ENCODE measurements around the gene SIRT5.

SIRT5 gene

GRCh38 chr6:13589801-13590200 lies 15.4 kb downstream of the SIRT5 start:
- TF ChIP-seq CTCF (conservative IDR thresholded peaks at IDR 0.05; ENCODE audit: control insufficient read depth, insufficient read depth, low read depth, low read length), result no peak
- no peak overlapping the region for H3K4me3 ChIP-seq (ENCODE audit: control insufficient read depth, low read depth, low read length)

GRCh38 chr6:13590574-13591153 lies 16.3 kb downstream of the SIRT5 start:
- H3K4me3 ChIP-seq (ENCODE audit: control insufficient read depth, low read depth, low read length), result no peak overlapping the region
- no peak for DNase-seq (ENCODE audit: low read depth)
- TF ChIP-seq CTCF (conservative IDR thresholded peaks at IDR 0.05; ENCODE audit: control insufficient read depth, insufficient read depth, low read depth, low read length), result no peak

More at GRCh38 chr6:13589801-13590200, 15.4 kb downstream of the SIRT5 start:
- no peak for DNase-seq (ENCODE audit: low read depth)

GRCh38 chr6:13591205-13591921 lies 17.0 kb downstream of the SIRT5 start:
- DNase-seq (ENCODE audit: low read depth), result no peak
- TF ChIP-seq CTCF (conservative IDR thresholded peaks at IDR 0.05; ENCODE audit: control insufficient read depth, insufficient read depth, low read depth, low read length), result no peak
- H3K4me3 ChIP-seq (ENCODE audit: control insufficient read depth, low read depth, low read length), result no peak overlapping the region

- H3K4me3 ChIP-seq (ENCODE audit: control insufficient read depth, low read depth, low read length), result no peak overlapping the region
- no peak for TF ChIP-seq CTCF (conservative IDR thresholded peaks at IDR 0.05; ENCODE audit: control insufficient read depth, insufficient read depth, low read depth, low read length)
- no peak for DNase-seq (ENCODE audit: low read depth)
Observed at GRCh38 chr6:13593103-13593502, 18.7 kb downstream of the SIRT5 start.

- H3K4me3 ChIP-seq (ENCODE audit: control insufficient read depth, low read depth, low read length), result no peak overlapping the region
- no peak for TF ChIP-seq CTCF (conservative IDR thresholded peaks at IDR 0.05; ENCODE audit: control insufficient read depth, insufficient read depth, low read depth, low read length)
- no peak for DNase-seq (ENCODE audit: low read depth)
Observed at GRCh38 chr6:13593720-13594119, 19.3 kb downstream of the SIRT5 start.

GRCh38 chr6:13597073-13597472 lies 22.7 kb downstream of the SIRT5 start:
- TF ChIP-seq CTCF (conservative IDR thresholded peaks at IDR 0.05; ENCODE audit: control insufficient read depth, insufficient read depth, low read depth, low read length), result no peak
- no peak overlapping the region for H3K4me3 ChIP-seq (ENCODE audit: control insufficient read depth, low read depth, low read length)
- no peak for DNase-seq (ENCODE audit: low read depth)

All from fibroblast of mammary gland (primary cell).